A549 (cell line): Measurements from ENCODE around the gene GGCX. TPM values are rescaled to one million over a fixed set of nuclear protein-coding genes. Genes with fewer than 3 reads are reported as not detected.

ENCODE experiments used
- ATAC-seq, 2 experiments: fragments of 200-7000 bp in 1 of 2; fragments of >200 bp in 1 of 2; cut with Nextera tagmentation in 1 of 2; cut with Tn5 transposase in 1 of 2; 3 replicates each; pipeline versions ENCODE4 v1.8.0 to v1.9.1; 2018 to 2020; ENCODE audit warnings: mild to moderate bottlenecking in 1 of 2, moderate library complexity in 1 of 2
- CTCF ChIA-PET: fragments of 300-600 bp; sonication (Branson Sonifier 250); formaldehyde crosslinking; extraction: SDS; loops from one replicate; lab custom pipeline; 2021; ENCODE audit warnings: antibody characterized with exemption, inconsistent platforms; lab: Yijun Ruan, JAX
- POLR2A ChIA-PET: fragments of 350-600 bp; formaldehyde crosslinking; extraction: SDS; loops from one replicate; lab custom pipeline; 2021; ENCODE audit warnings: antibody characterized with exemption, inconsistent platforms; lab: Yijun Ruan, JAX
- DNase-seq, 2 experiments: peaks; one replicate each; pipeline versions ENCODE4 v3.0.0 to v3.0.0-alpha.2; 2011 to 2016; ENCODE audit warnings: low read depth in 1 of 2, low spot score in 1 of 2
- FAIRE-seq: peaks from 2 replicates; lab custom pipeline; 2011; peaks lifted over from hg19 to GRCh38; lab: Jason Lieb, UNC
- H3K27ac ChIP-seq, 2 experiments: fragments of >200 bp; sonication (Bioruptor Twin); formaldehyde crosslinking; 3 replicates each; pipeline ENCODE4 v1.5.1; 2016 to 2017
- H3K4me1 ChIP-seq: fragments of >200 bp; sonication (Bioruptor Twin); formaldehyde crosslinking; 3 replicates; pipeline ENCODE4 v1.6.1; 2016
- H3K4me2 ChIP-seq: fragments of >200 bp; sonication (Bioruptor Twin); formaldehyde crosslinking; 3 replicates; pipeline ENCODE4 v1.6.1; 2016
- H3K4me3 ChIP-seq: fragments of >200 bp; sonication (Bioruptor Twin); formaldehyde crosslinking; 3 replicates; pipeline ENCODE4 v1.5.1; 2016
- H3K9me3 ChIP-seq: fragments of >200 bp; sonication (Bioruptor Twin); formaldehyde crosslinking; 3 replicates; pipeline ENCODE4 v1.6.1; 2016
- BCL3 ChIP-seq: fragments of >200 bp; sonication (Bioruptor Twin); formaldehyde crosslinking; IDR thresholded peaks from 3 replicates; pipeline ENCODE4 v1.6.1; 2016
- CBX8 ChIP-seq: fragments of 200-600 bp; sonication (generic); IDR thresholded peaks from 2 replicates; pipeline ENCODE4 v1.6.1; 2016
- E2F6 ChIP-seq: IDR thresholded peaks from 2 replicates; pipeline ENCODE4 v1.6.1; 2012; ENCODE audit warnings: low read depth, borderline replicate concordance
- EHMT2 ChIP-seq: fragments of 200-600 bp; sonication (generic); IDR thresholded peaks from 2 replicates; pipeline ENCODE4 v1.6.1; 2016; ENCODE audit warnings: antibody characterized with exemption, low read depth, mild to moderate bottlenecking, moderate library complexity
- ELK1 ChIP-seq: fragments of 150-350 bp; IDR thresholded peaks from 2 replicates; pipeline ENCODE4 v1.6.1; 2014; ENCODE audit warnings: low read depth, mild to moderate bottlenecking, low read length
- EP300 ChIP-seq, 2 experiments: fragments of >200 bp; sonication (Bioruptor Twin); formaldehyde crosslinking; IDR thresholded peaks; 2 replicates in 1 of 2; 3 replicates in 1 of 2; pipeline ENCODE4 v1.6.1; 2016 to 2017
- ESRRA ChIP-seq: fragments of 150-350 bp; IDR thresholded peaks from 2 replicates; pipeline ENCODE4 v1.6.1; 2014; ENCODE audit warnings: mild to moderate bottlenecking, low read length, borderline replicate concordance
- FOSB ChIP-seq: fragments of 250-450 bp; sonication (Bioruptor Pico); IDR thresholded peaks from 2 replicates; pipeline ENCODE4 v1.5.0; 2020; ENCODE audit warnings: mild to moderate bottlenecking, moderate library complexity
- FOSL2 ChIP-seq, 2 experiments: fragments of 450-650 bp in 1 of 2; fragments of >200 bp in 1 of 2; sonication (Bioruptor Twin) in 1 of 2; formaldehyde crosslinking; IDR thresholded peaks; 2 replicates each; pipeline versions ENCODE4 v1.5.0 to v1.6.1; 2016 to 2020; ENCODE audit warnings: mild to moderate bottlenecking in 1 of 2, moderate library complexity in 1 of 2
- GATA3 ChIP-seq: IDR thresholded peaks from 2 replicates; pipeline ENCODE4 v1.6.1; 2012; ENCODE audit warnings: borderline replicate concordance
- HDAC2 ChIP-seq: fragments of 200-600 bp; sonication (generic); IDR thresholded peaks from 2 replicates; pipeline ENCODE4 v1.6.1; 2016
- HOXA7 ChIP-seq: fragments of 250-450 bp; sonication (Bioruptor Pico); IDR thresholded peaks from 2 replicates; pipeline ENCODE4 v1.5.0; 2020; ENCODE audit warnings: mild to moderate bottlenecking, moderate library complexity
- JUN ChIP-seq, 2 experiments: fragments of >200 bp; sonication (Bioruptor Twin); formaldehyde crosslinking; IDR thresholded peaks; 2 replicates in 1 of 2; 3 replicates in 1 of 2; pipeline ENCODE4 v1.6.1; 2016 to 2017
- JUNB ChIP-seq: fragments of >200 bp; sonication (Bioruptor Twin); formaldehyde crosslinking; IDR thresholded peaks from 2 replicates; pipeline ENCODE4 v1.6.1; 2016
- KDM1A ChIP-seq: fragments of 200-600 bp; sonication (generic); IDR thresholded peaks from 2 replicates; pipeline ENCODE4 v1.6.1; 2016; ENCODE audit warnings: low read depth, mild to moderate bottlenecking
- MAX ChIP-seq: IDR thresholded peaks from 2 replicates; pipeline ENCODE4 v1.6.1; 2012
- MAZ ChIP-seq: fragments of 150-350 bp; IDR thresholded peaks from 2 replicates; pipeline ENCODE4 v1.6.1; 2014; ENCODE audit warnings: antibody characterized with exemption, low read depth, low read length, borderline replicate concordance
- NFE2L2 ChIP-seq: fragments of 150-350 bp; conservative IDR thresholded peaks from 2 replicates; pipeline ENCODE4 v1.6.1; 2014; ENCODE audit warnings: low read length
- NPAS2 ChIP-seq: fragments of 250-450 bp; sonication (Bioruptor Pico); IDR thresholded peaks from 2 replicates; pipeline ENCODE4 v1.8.0; 2022; ENCODE audit warnings: mild to moderate bottlenecking, moderate library complexity, borderline replicate concordance
- NR3C1 ChIP-seq: fragments of >200 bp; sonication (Bioruptor Twin); formaldehyde crosslinking; IDR thresholded peaks from 3 replicates; pipeline ENCODE4 v1.6.1; 2017
- PBX3 ChIP-seq: IDR thresholded peaks from 2 replicates; pipeline ENCODE4 v1.6.1; 2012
- PHF8 ChIP-seq: fragments of 200-600 bp; sonication (generic); IDR thresholded peaks from 2 replicates; pipeline ENCODE4 v1.6.1; 2016; ENCODE audit warnings: low read depth, mild to moderate bottlenecking, antibody characterized with exemption, moderate library complexity, borderline replicate concordance
- POLR2A ChIP-seq: IDR thresholded peaks from 2 replicates; pipeline ENCODE4 v1.6.1; 2012; ENCODE audit warnings: mild to moderate bottlenecking, low read length
- RAD21 ChIP-seq, 2 experiments: fragments of >200 bp in 1 of 2; sonication (Bioruptor Twin) in 1 of 2; formaldehyde crosslinking in 1 of 2; IDR thresholded peaks in 1 of 2; conservative IDR thresholded peaks in 1 of 2; 2 replicates in 1 of 2; 3 replicates in 1 of 2; pipeline ENCODE4 v1.6.1; 2012 to 2018; ENCODE audit warnings: inconsistent platforms in 1 of 2
- RARB ChIP-seq: fragments of 250-450 bp; sonication (Bioruptor Pico); IDR thresholded peaks from 2 replicates; pipeline ENCODE4 v1.8.0; 2021; ENCODE audit warnings: mild to moderate bottlenecking, moderate library complexity
- RFX5 ChIP-seq: fragments of 450-650 bp; IDR thresholded peaks from 2 replicates; pipeline ENCODE4 v1.7.1; 2014; ENCODE audit warnings: antibody characterized with exemption, mild to moderate bottlenecking, moderate library complexity
- RNF2 ChIP-seq: fragments of 200-600 bp; sonication (generic); IDR thresholded peaks from 2 replicates; pipeline ENCODE4 v1.6.1; 2016; ENCODE audit warnings: low read depth, mild to moderate bottlenecking, antibody characterized with exemption, moderate library complexity, borderline replicate concordance
- SREBF2 ChIP-seq: fragments of 450-650 bp; IDR thresholded peaks from 2 replicates; pipeline ENCODE4 v1.6.1; 2014; ENCODE audit warnings: mild to moderate bottlenecking, moderate library complexity
- TFCP2L1 ChIP-seq: fragments of 250-450 bp; sonication (Bioruptor Pico); IDR thresholded peaks from 2 replicates; pipeline ENCODE4 v1.5.0; 2021; ENCODE audit warnings: mild to moderate bottlenecking
- TP53 ChIP-seq: fragments of 250-450 bp; sonication (Bioruptor Pico); IDR thresholded peaks from 2 replicates; pipeline ENCODE4 v1.5.0; 2021; ENCODE audit warnings: mild to moderate bottlenecking, moderate library complexity
- USF2 ChIP-seq: fragments of 450-650 bp; IDR thresholded peaks from 2 replicates; pipeline ENCODE4 v1.6.1; 2014; ENCODE audit warnings: antibody characterized with exemption
- ZFP36 ChIP-seq: fragments of 450-650 bp; IDR thresholded peaks from 2 replicates; pipeline ENCODE4 v1.6.1; 2014; ENCODE audit warnings: borderline replicate concordance; ENCODE audit not compliant: partially characterized antibody
- WGBS: methylation state at CpG from one replicate; pipeline ENCODE4 v1.1.6; 2017; ENCODE audit errors: missing lambda C conversion rate; 5-methylcytosine and 5-hydroxymethylcytosine counted together
- polyA plus RNA-seq, 4 experiments: library from polyadenylated mRNA; depleted of rRNA in 3 of 4; stranded (reverse); fragments of >200 nt; fragmentation: RNase III in 1 of 4; extraction: RNeasy Plus Mini Kit Qiagen cat#74134 plus additional on column Dnase treatment in 1 of 4; gene quantifications; 2 replicates in 3 of 4; 3 replicates in 1 of 4; pipeline ENCODE4 v1.2.3, GENCODE V29; 2011 to 2017

The GGCX gene
- polyA plus RNA-seq, 2 of the 4 experiments (the other 2 are of a cell fraction), result 39.0 to 55.1 TPM

- POLR2A ChIA-PET, result interaction anchor here (0.5 to 8.8 kb wide), 34 partner anchors 8 to 185 kb away, joined by 3 to 261 read pairs (median 10); partner anchors contain the start of genes C2orf68, ELMOD3, GGCX and RETSAT
- WGBS, result 2% methylated on average over 33 of the region's 67 CpGs
- TF ChIP-seq RNF2 (no peak), E2F6 (peak; percentile 84), NFE2L2 (no peak), ELK1 (no peak), JUNB (no peak), SREBF2 (no peak), JUN (IDR thresholded peaks at IDR 0.05) (peak; percentile 87 to 92; a peak in 4 of 5 replicates), ESRRA (no peak), KDM1A (no peak), RFX5 (no peak), FOSB (CRISPR knock-in tag) (peak; percentile 65; the same call in 1 of the 2 replicates), RARB (no peak; the same call in 1 of the 2 replicates), FOSL2 (IDR thresholded peaks at IDR 0.05) (no peak), FOSL2 (CRISPR knock-in tag; IDR thresholded peaks at IDR 0.05) (no peak), USF2 (peak; percentile 70), TFCP2L1 (CRISPR knock-in tag) (peak; percentile 86), ZFP36 (no peak), HOXA7 (0 out of 2 replicates have a peak, but pooled peaks have one; percentile 23), MAZ (no peak), RAD21 (conservative IDR thresholded peaks at IDR 0.05 in 1 of 2, IDR thresholded peaks at IDR 0.05 in 1 of 2) (no peak; a peak in 1 of 5 replicates), EP300 (IDR thresholded peaks at IDR 0.05) (no peak), HDAC2 (peak; percentile 56; the same call in 1 of the 2 replicates), CBX8 (no peak), NPAS2 (CRISPR knock-in tag) (0 out of 2 replicates have a peak, but pooled peaks have one; percentile 18), PBX3 (no peak), NR3C1 (no peak), PHF8 (peak; percentile 77), GATA3 (peak; percentile 36; the same call in 1 of the 2 replicates), EHMT2 (no peak; the same call in 1 of the 2 replicates), BCL3 (peak; percentile 92), MAX (peak; percentile 100), TP53 (CRISPR knock-in tag) (peak; percentile 86; the same call in 1 of the 2 replicates), POLR2A (no peak)
These were observed 21.7 kb downstream of the GGCX start for GRCh38 chr2:85539361-85540132.

More at GRCh38 chr2:85539361-85540132, 21.7 kb downstream of the GGCX start:
- FAIRE-seq (no peak), DNase-seq (peak; percentile 40 to 83), ATAC-seq (peak; percentile 14 to 52)
- H3K4me3 ChIP-seq, result peak overlapping the region; percentile 98
- CTCF ChIA-PET, result interaction anchor here (0.7 to 35.5 kb wide), 19 partner anchors 13 to 185 kb away, joined by 3 to 1185 read pairs (median 5); partner anchors contain the start of genes CAPG, ELMOD3, RETSAT and SH2D6
- peak overlapping the region; percentile 92 for H3K4me2 ChIP-seq
- H3K27ac ChIP-seq, result peak overlapping the region; percentile 98 to 100
- H3K9me3 ChIP-seq, result no peaks in the 10 kb centered on the region
- peaks cover 54% of the 10 kb centered on the region for H3K4me1 ChIP-seq
